BE2C (cell line): Measurements from ENCODE around the gene FAM168B.
A peak's percentile ranks its signal among the peaks of the same experiment; 100 is the strongest.
"Not testable (repeated sequence)": the region's sequence is repeated elsewhere in the genome, so short reads cannot be mapped to it uniquely, and the experiment has no call there.

Experiments
- DNase-seq: peaks from one replicate; pipeline ENCODE4 v3.0.0-alpha.2; 2020
- H3K27me3 ChIP-seq: fragments of 250-450 bp; sonication (Bioruptor Pico); 2 replicates; pipeline ENCODE4 v1.5.1; 2020; ENCODE audit warnings: mild to moderate bottlenecking
- H3K36me3 ChIP-seq: fragments of 250-450 bp; sonication (Bioruptor Pico); 2 replicates; pipeline ENCODE4 v1.5.1; 2020; ENCODE audit warnings: mild to moderate bottlenecking
- H3K4me1 ChIP-seq: fragments of 250-450 bp; sonication (Bioruptor Pico); 2 replicates; pipeline ENCODE4 v1.5.1; 2020
- H3K4me3 ChIP-seq: 2 replicates; pipeline ENCODE4 v1.5.1; 2011; ENCODE audit warnings: low read depth, low read length
- H3K9me3 ChIP-seq: fragments of 250-450 bp; sonication (Bioruptor Pico); 2 replicates; pipeline ENCODE4 v1.5.1; 2020
- TF ChIP-seq, protein P1 (sequence below): IDR thresholded peaks from 2 replicates; pipeline ENCODE4 v1.5.1; 2012; ENCODE audit warnings: mild to moderate bottlenecking, low read depth, low read length

FAM168B gene

DNA sequence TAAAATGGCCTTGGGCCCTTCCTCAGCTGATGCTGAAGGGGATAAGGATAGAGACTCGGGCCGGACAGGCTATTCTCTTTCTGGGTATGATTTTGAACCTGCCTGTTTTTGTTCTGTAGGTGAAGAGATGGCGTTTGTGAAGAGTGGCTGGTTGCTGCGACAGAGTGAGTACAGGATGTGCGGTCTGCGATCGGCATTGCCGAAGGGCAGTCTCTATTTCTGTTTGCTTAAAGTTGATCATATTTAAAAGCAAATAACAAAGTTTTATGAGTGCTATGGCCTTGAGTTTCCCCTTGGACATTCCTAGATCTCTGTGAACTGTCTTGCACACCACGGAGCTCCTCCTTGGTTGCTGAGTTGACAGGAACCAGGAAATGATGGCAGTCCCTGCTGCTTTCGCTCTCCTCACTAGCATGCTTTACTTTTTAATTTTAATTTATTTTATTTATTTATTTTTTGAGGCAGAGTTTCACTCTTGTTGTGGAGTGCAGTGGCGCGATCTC lies 27.6 kb upstream of the FAM168B start:
- Histone ChIP-seq H3K36me3 (no peaks in the 10 kb centered on the region), H3K27me3 (no peaks in the 10 kb centered on the region), H3K4me3 (no peak overlapping the region), H3K4me1 (no peaks in the 10 kb centered on the region), H3K9me3 (no peaks in the 10 kb centered on the region)
- DNase-seq = no peak
- TF ChIP-seq, protein P1, sequence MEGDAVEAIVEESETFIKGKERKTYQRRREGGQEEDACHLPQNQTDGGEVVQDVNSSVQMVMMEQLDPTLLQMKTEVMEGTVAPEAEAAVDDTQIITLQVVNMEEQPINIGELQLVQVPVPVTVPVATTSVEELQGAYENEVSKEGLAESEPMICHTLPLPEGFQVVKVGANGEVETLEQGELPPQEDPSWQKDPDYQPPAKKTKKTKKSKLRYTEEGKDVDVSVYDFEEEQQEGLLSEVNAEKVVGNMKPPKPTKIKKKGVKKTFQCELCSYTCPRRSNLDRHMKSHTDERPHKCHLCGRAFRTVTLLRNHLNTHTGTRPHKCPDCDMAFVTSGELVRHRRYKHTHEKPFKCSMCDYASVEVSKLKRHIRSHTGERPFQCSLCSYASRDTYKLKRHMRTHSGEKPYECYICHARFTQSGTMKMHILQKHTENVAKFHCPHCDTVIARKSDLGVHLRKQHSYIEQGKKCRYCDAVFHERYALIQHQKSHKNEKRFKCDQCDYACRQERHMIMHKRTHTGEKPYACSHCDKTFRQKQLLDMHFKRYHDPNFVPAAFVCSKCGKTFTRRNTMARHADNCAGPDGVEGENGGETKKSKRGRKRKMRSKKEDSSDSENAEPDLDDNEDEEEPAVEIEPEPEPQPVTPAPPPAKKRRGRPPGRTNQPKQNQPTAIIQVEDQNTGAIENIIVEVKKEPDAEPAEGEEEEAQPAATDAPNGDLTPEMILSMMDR = no peak

DNA sequence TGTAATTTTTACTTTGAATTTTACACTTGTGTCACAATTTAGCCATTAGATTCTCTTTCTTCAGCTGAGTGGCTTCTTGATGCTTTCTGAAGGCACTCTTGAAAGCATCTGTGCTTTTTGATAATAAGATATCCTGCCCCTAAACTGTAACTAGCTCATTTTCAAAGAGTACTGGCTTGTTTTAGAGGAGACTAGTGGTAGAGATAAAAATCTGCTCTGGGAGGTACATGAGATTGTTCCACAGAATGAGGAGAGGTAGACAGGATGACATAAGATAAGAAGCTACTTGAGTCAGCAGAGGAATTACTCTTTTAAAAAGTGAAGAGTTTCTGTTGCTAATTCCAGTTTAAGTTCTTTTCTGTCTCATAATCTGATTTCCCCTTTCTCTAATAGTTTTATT lies 22.5 kb upstream of the FAM168B start:
- TF ChIP-seq, protein P1 = no peak
- H3K36me3 ChIP-seq = no peaks in the 10 kb centered on the region
- no peaks in the 10 kb centered on the region for H3K4me1 ChIP-seq
- H3K9me3 ChIP-seq = no peaks in the 10 kb centered on the region
- H3K27me3 ChIP-seq = no peaks in the 10 kb centered on the region
- DNase-seq = no peak
- H3K4me3 ChIP-seq = no peak overlapping the region

DNA sequence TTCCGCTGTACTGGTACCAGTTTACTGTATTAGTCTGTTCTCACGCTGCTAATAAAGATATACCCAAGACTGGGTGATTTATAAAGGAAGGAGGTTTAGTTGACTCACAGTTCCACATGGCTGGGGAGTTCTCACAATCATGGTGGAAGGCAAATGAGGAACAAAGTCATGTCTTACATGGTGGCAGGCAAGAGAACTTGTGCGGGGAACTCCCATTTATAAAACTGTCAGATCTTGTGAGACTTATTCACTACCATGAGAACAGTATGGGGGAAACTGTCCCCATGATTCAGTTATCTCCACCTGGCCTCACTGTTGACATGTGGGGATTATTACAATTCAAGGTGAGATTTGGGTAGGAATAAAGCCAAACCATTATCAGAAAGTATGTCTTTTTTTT lies 21.7 kb upstream of the FAM168B start:
- not testable (repeated sequence) for H3K4me1 ChIP-seq, H3K9me3 ChIP-seq, DNase-seq, H3K4me3 ChIP-seq, H3K27me3 ChIP-seq, H3K36me3 ChIP-seq

DNA sequence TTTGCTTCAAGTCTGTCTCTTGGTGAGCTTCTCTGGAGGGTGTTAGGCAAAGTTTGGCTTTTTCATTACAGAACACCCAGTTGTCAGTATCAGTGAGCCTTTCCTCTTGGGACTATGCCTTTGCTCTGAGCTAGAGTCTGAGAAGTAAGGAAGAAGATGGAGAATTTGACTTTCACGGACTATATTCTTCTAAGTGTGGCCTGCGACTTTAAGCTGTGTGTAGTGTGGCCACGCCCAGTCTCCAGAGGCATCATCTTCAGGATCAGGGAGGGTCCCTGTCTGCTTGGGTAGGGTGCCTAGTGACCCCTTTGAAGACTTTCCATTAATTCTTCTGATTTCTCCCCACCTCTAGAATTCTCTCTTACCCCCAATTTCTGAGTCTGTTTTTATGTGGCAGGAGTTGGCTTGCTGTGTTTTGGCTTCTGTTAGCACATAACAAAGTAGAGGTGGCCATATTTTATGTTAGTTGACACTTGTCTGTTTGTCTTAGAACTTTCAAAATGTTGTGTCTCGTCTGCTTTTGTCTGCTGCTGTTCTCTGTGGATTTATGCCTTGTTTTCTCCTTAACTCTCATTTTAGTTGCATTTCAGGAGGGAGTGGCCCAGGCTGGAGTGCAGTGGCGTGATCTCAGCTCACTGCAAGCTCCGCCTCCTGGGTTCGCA lies 20.4 kb upstream of the FAM168B start:
- no peaks in the 10 kb centered on the region for H3K4me1 ChIP-seq

DNA sequence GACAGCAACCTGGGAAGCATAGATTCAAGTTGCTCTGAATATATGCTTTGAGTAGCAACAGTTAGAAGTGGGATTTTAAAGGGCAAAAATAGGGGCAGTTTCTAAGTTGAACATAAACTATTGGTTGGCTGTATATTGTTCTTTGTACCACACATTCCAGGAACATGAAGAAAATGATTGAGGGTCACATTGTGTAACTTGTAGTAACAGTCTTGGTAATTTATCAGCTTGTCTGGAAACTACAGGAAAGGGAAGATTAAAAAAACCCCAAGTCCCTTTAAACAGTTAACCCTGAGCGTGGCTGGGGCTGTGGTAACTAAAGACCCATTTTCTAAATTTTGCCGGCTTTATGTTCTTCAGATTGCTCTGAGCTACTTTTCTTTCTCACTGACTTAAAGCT lies 19.3 kb upstream of the FAM168B start:
- H3K9me3 ChIP-seq = no peaks in the 10 kb centered on the region
- TF ChIP-seq, protein P1 = no peak
- H3K4me1 ChIP-seq = no peaks in the 10 kb centered on the region
- H3K4me3 ChIP-seq = no peak overlapping the region
- no peaks in the 10 kb centered on the region for H3K27me3 ChIP-seq
- no peak for DNase-seq
- no peaks in the 10 kb centered on the region for H3K36me3 ChIP-seq

More for the DNA sequence above, 20.4 kb upstream of the FAM168B start:
- Histone ChIP-seq H3K27me3 (no peaks in the 10 kb centered on the region), H3K4me3 (no peak overlapping the region), H3K9me3 (no peaks in the 10 kb centered on the region), H3K36me3 (no peaks in the 10 kb centered on the region)
- DNase-seq = no peak
- TF ChIP-seq, protein P1 = no peak

DNA sequence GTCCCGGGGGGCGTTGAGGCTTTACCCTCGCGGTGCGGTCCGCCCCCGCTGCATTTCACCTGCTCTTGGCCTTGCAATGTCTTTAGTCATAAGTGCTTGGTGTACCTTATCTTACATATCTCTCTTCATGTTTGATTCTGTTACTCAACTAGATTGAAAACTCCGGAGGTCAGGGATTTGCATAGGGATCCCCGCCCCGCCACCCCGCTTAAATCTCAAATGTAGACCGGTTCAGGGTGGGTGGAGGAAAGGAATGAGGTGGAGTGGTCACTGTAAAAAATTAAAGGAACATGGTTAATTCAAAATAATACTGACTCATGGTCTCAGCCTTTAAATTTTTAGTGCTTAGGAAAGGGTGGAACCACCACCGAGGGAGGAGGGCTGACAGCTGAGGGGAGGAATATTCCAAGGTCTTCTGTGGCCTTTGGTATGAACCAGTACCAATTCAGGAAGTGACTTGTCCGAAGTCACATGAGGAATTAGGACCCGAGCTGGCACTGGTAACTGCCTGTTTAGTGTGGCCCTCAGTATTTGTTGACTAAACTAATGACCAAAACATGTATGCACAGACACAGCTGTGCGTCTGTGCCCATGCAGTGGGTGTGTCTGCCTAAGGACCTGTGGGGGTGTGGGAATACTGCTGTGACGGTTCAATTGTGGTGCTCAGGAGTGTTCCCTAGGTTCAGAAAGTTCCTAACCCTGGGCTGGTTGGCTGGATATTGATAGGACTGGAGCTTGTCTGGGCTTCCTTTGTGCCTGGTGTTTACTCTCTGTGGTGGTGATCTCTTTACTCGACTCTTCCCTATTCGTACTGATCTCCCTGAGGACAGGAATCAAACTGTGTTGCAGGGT lies 12.9 kb upstream of the FAM168B start:
- TF ChIP-seq, protein P1 = no peak
- no peak for DNase-seq
- Histone ChIP-seq H3K36me3 (no peaks in the 10 kb centered on the region), H3K4me1 (no peaks in the 10 kb centered on the region), H3K4me3 (peak overlapping the region; percentile 76), H3K27me3 (no peaks in the 10 kb centered on the region), H3K9me3 (no peaks in the 10 kb centered on the region)
